GM12878 (cell line): Measurements from ENCODE around the gene SLCO2B1.

ENCODE experiments used
- BHLHE40 ChIP-seq, 2 experiments: fragments of 450-650 bp in 1 of 2; IDR thresholded peaks; 2 replicates each; pipeline ENCODE4 v1.6.1; 2011 to 2017; ENCODE audit warnings: low read depth in 2 of 2, borderline replicate concordance in 1 of 2, improper control_type of control experiment in 1 of 2, low read length in 1 of 2, mild to moderate bottlenecking in 1 of 2
- FOXM1 ChIP-seq: IDR thresholded peaks from 2 replicates; pipeline ENCODE4 v1.6.1; 2012; ENCODE audit warnings: low read depth, mild to moderate bottlenecking, inconsistent platforms, low read length, moderate library complexity
- JUND ChIP-seq: IDR thresholded peaks from 2 replicates; pipeline ENCODE4 v1.6.1; 2012; ENCODE audit warnings: low read depth, mild to moderate bottlenecking, low read length, improper control_type of control experiment, moderate library complexity
- MTA2 ChIP-seq: fragments of 450-650 bp; IDR thresholded peaks from 2 replicates; pipeline ENCODE4 v1.6.1; 2016; ENCODE audit warnings: low read depth, mild to moderate bottlenecking, moderate library complexity
- MTA3 ChIP-seq: IDR thresholded peaks from 2 replicates; pipeline ENCODE4 v1.6.1; 2012; ENCODE audit warnings: low read length, inconsistent platforms, borderline replicate concordance
- POLR2A ChIP-seq: IDR thresholded peaks from 2 replicates; pipeline ENCODE4 v1.6.1; 2011; ENCODE audit warnings: low read depth, mild to moderate bottlenecking, low read length
- POLR2AphosphoS5 ChIP-seq: IDR thresholded peaks from 2 replicates; pipeline ENCODE4 v1.6.1; 2011; ENCODE audit warnings: mild to moderate bottlenecking, low read length, inconsistent platforms
- RCOR1 ChIP-seq: conservative IDR thresholded peaks from 2 replicates; pipeline ENCODE4 v1.6.1; 2012; ENCODE audit warnings: low read depth, low read length, improper control_type of control experiment
- WRNIP1 ChIP-seq: IDR thresholded peaks from 2 replicates; pipeline ENCODE4 v1.6.1; 2011; ENCODE audit warnings: low read depth, low read length, improper control_type of control experiment, borderline replicate concordance
- ZNF24 ChIP-seq: fragments of 450-650 bp; IDR thresholded peaks from 2 replicates; pipeline ENCODE4 v1.6.1; 2017; ENCODE audit warnings: antibody characterized with exemption, mild to moderate bottlenecking
- ZZZ3 ChIP-seq: IDR thresholded peaks from 2 replicates; pipeline ENCODE4 v1.6.1; 2011; ENCODE audit warnings: low read depth; ENCODE audit not compliant: control insufficient read depth, insufficient read length
- TF ChIP-seq, protein P1 (sequence below), 3 experiments: IDR thresholded peaks in 2 of 3; conservative IDR thresholded peaks in 1 of 3; 2 replicates each; pipeline ENCODE4 v1.5.1; 2011; ENCODE audit warnings: low read depth in 3 of 3, low read length in 3 of 3, mild to moderate bottlenecking in 3 of 3, control low read depth in 2 of 3, moderate library complexity in 2 of 3, inconsistent platforms in 1 of 3, mixed read lengths in 1 of 3; ENCODE audit not compliant: control insufficient read depth in 2 of 3, insufficient read depth in 1 of 3; ENCODE audit errors: extremely low read depth in 1 of 3
- TF ChIP-seq, protein P2 (sequence below): fragments of 450-650 bp; conservative IDR thresholded peaks from 2 replicates; pipeline ENCODE4 v1.6.1; 2017; ENCODE audit warnings: mild to moderate bottlenecking, moderate library complexity
- TF ChIP-seq, protein P3 (sequence below): fragments of 450-650 bp; IDR thresholded peaks from 2 replicates; pipeline ENCODE4 v1.6.1; 2017; ENCODE audit warnings: antibody characterized with exemption, mild to moderate bottlenecking, moderate library complexity

GRCh38 chr11:75118577-75118976 is 32.3 kb upstream of the SLCO2B1 start:
- TF ChIP-seq ZNF24: no peak
- TF ChIP-seq WRNIP1: no peak
- TF ChIP-seq POLR2A: no peak
- no peak for TF ChIP-seq ZZZ3
- TF ChIP-seq JUND: no peak
- no peak for TF ChIP-seq RCOR1
- no peak for TF ChIP-seq FOXM1
- no peak for TF ChIP-seq BHLHE40 (IDR thresholded peaks at IDR 0.05; ENCODE audit: borderline replicate concordance in 1 of 2, low read depth in 2 of 2, low read length in 1 of 2)
- TF ChIP-seq MTA3: no peak
- TF ChIP-seq, protein P1, sequence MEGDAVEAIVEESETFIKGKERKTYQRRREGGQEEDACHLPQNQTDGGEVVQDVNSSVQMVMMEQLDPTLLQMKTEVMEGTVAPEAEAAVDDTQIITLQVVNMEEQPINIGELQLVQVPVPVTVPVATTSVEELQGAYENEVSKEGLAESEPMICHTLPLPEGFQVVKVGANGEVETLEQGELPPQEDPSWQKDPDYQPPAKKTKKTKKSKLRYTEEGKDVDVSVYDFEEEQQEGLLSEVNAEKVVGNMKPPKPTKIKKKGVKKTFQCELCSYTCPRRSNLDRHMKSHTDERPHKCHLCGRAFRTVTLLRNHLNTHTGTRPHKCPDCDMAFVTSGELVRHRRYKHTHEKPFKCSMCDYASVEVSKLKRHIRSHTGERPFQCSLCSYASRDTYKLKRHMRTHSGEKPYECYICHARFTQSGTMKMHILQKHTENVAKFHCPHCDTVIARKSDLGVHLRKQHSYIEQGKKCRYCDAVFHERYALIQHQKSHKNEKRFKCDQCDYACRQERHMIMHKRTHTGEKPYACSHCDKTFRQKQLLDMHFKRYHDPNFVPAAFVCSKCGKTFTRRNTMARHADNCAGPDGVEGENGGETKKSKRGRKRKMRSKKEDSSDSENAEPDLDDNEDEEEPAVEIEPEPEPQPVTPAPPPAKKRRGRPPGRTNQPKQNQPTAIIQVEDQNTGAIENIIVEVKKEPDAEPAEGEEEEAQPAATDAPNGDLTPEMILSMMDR (IDR thresholded peaks at IDR 0.05 in 2 of 3, conservative IDR thresholded peaks at IDR 0.05 in 1 of 3; ENCODE audit: control insufficient read depth in 2 of 3, extremely low read depth in 1 of 3, insufficient read depth in 1 of 3, low read depth in 3 of 3, low read length in 3 of 3): no peak
- TF ChIP-seq, protein P2, sequence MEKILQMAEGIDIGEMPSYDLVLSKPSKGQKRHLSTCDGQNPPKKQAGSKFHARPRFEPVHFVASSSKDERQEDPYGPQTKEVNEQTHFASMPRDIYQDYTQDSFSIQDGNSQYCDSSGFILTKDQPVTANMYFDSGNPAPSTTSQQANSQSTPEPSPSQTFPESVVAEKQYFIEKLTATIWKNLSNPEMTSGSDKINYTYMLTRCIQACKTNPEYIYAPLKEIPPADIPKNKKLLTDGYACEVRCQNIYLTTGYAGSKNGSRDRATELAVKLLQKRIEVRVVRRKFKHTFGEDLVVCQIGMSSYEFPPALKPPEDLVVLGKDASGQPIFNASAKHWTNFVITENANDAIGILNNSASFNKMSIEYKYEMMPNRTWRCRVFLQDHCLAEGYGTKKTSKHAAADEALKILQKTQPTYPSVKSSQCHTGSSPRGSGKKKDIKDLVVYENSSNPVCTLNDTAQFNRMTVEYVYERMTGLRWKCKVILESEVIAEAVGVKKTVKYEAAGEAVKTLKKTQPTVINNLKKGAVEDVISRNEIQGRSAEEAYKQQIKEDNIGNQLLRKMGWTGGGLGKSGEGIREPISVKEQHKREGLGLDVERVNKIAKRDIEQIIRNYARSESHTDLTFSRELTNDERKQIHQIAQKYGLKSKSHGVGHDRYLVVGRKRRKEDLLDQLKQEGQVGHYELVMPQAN: no peak
- TF ChIP-seq POLR2AphosphoS5: no peak
- TF ChIP-seq, protein P3, sequence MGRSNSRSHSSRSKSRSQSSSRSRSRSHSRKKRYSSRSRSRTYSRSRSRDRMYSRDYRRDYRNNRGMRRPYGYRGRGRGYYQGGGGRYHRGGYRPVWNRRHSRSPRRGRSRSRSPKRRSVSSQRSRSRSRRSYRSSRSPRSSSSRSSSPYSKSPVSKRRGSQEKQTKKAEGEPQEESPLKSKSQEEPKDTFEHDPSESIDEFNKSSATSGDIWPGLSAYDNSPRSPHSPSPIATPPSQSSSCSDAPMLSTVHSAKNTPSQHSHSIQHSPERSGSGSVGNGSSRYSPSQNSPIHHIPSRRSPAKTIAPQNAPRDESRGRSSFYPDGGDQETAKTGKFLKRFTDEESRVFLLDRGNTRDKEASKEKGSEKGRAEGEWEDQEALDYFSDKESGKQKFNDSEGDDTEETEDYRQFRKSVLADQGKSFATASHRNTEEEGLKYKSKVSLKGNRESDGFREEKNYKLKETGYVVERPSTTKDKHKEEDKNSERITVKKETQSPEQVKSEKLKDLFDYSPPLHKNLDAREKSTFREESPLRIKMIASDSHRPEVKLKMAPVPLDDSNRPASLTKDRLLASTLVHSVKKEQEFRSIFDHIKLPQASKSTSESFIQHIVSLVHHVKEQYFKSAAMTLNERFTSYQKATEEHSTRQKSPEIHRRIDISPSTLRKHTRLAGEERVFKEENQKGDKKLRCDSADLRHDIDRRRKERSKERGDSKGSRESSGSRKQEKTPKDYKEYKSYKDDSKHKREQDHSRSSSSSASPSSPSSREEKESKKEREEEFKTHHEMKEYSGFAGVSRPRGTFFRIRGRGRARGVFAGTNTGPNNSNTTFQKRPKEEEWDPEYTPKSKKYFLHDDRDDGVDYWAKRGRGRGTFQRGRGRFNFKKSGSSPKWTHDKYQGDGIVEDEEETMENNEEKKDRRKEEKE: no peak
- TF ChIP-seq MTA2: no peak
